HuH-7 (cell line): ENCODE results near the gene PHF12.

ENCODE experiments used
- DNase-seq: peaks from one replicate; pipeline ENCODE4 v3.0.0; 2011; ENCODE audit warnings: low spot score

The PHF12 gene

DNA sequence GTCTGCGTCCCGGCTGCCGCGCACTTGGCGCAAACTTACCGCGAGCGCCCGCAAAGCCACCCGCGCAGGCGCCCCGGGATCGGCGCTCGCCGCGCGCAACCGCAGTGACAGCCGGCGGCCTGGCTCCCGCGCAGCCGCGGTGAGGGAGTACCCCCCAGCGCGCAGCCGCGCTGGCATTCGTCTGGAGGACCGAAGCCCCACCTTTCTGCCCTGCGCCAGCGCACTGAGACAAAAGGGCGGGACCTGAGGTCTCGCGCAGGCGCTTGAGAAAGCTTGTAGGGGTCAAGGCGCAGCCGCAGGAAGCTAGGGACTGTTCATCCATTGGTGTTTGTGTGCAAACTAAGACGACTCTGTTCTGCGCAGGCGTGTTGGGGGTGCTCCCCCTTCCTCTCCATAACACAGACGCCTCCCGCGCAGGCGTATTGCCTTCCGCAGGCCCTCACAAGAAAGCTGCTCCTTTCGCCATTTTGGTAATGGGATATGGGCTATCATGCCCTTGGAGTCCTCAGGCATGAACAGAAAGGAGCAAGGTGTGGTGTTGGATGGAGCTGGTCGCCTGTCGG lies at the start of gene PHF12:
Gene PHF12, minus strand, starts transcription at position 91 of the 563 bp plus-strand sequence. CDS start 558 bp downstream, outside the sequence.
- peak; percentile 96 for DNase-seq

GRCh38 chr17:29000973-29001372 lies 49.7 kb upstream of the PHF12 start:
- DNase-seq, result no peak

- DNase-seq, result no peak
Measured at GRCh38 chr17:28999206-28999605, 47.9 kb upstream of the PHF12 start.

DNA sequence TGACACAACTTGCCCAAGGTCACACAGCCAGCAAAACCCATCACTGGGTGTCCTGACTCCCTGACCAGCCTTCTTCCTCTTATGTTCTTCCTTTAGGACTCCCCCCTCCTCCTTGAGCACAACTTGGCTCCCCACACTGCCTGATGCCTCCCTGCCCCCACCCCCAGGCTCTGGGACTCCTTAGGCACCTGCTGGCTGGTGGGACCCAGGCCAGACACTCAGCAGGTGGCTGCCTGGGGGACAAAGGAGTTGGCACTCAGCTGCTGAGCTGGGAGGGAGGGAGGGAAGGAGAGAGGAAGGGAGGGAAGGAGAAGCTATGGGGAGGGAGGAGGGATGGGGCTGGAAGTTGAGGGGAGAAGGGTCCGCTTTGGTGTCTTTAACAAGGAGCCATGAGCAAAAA lies 46.5 kb upstream of the PHF12 start:
- no peak for DNase-seq

DNA sequence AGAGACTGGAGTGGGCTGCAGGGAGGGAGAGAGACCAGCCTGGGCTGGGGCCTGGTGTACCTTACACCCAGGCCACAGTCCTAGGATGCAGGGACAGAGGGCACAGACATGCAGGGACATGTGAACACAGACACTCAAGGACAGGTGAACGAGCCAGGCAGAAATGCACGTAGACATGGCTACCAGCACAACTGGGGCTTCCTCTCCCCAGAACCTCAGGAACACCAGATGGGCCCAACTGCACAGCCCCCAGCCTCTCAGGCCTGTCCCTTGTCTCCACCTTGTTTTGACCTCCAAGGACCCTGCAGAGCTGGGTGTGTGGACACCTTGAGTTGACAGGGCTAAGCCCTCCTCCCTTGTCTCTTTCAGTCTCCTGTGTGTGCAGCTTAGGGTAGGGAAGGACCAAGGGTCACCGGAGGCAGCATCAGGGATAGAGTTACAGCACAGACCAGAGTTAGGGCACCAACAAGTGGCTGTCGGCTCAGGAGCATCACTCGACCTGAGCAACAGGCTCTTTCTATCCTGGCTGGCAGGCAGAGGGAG lies 45.3 kb upstream of the PHF12 start:
- DNase-seq, result peak; percentile 60

DNA sequence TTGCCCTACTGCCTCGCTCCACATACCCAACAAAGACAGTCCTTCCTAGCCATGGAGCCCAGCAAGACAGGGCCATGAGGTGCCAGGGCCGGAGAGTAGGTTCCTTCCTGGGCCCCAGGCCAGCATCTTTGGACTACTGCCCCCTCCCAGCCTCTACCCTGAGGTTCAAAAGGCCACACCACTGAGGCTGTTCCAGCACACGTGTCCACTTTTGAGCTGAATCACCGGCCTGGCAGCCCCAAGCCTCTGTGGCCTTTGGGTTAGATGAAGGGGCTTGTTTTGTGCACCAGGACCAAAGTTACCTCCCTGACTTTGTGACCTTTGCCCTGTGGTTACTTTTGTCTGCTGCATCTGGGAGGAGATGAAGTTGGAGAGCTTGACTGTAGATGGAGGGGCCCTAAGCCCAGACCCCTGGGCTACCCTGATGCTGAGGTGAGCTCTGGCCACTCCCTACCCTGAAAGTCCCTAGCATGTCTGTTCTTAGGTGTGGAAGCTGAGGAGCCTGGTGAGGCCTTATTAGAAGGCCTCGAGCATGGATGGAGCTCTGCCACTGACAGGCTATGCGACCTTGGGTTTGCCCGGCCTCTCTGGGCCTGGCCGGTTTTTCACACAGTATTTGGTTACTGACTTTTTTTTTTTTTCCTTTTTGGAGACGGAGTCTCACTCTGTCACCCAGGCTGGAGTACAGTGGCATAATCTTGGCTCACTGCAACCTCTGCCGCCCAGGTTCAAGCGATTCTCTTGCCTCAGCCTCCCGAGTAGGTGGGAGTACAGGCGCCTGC lies 42.5 kb upstream of the PHF12 start:
- no peak for DNase-seq

DNA sequence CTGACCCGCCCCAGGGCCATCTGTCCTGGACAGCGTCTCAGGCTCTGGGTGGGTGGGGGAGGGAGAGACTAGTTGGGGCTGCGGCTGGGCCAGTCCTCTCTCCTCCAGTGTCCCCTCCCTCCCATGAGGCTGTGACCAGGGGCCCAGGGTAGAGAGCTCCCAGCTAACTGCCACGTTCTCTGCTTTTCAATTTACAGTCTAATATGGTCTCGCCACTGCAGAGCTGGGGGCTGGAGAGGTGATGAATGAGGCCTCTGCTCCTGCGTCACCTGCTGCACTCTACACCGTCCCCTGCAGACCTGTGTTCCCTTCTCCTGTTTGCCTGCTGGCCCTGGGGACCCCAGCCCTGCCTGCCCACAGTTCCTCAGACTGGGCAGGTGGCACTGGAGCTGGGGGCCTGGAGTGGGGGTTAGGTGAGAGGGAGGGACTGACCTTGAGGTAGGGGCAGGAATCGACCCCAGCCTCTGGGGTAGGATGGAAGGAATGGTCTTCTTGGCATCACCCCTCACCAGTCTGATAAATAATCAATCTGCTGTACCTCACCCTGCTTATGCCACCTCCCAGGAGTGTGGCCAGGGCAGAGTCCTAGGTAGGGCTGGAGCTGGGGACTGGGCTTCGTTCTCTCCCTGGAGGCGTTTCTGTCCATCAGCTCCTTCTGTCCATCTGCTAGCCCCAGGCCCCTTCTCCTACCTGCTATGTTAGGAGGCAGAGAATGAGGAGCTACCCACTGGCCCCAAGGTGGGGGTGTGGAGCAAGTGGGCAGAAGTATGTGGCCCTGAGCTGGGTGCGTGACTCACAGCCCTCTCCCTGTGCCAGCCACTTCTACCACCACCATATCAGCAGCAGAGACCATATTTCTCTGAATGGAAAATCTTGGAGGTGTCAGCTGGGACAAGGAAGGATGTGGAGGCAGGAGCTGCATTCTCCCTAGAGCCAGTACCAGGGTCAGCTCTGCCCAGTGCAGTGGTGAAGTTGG lies 41.6 kb upstream of the PHF12 start:
- DNase-seq, result no peak

- no peak for DNase-seq
Measured at GRCh38 chr17:28992185-28992584, 40.9 kb upstream of the PHF12 start.

- DNase-seq, result no peak
Measured at GRCh38 chr17:28991779-28992178, 40.5 kb upstream of the PHF12 start.

DNA sequence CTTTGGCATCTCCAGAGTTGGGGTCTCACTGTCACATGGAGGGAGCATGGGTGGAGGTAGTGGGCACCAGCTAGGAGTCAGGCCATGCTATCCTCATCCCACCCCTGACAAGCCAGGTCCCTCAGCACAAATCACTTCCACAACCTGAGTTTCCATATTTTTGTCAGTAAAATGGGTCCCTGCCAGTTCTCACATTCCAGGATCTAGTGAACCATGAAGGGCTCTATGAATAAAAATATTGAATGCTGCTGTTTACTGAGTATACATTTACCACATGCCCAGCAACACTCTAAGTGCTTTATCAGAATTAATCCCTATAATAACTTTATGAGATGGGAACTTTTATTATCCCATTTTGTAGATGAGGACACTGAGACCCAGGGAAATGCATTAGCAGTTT lies 37.7 kb upstream of the PHF12 start:
- DNase-seq, result no peak

DNA sequence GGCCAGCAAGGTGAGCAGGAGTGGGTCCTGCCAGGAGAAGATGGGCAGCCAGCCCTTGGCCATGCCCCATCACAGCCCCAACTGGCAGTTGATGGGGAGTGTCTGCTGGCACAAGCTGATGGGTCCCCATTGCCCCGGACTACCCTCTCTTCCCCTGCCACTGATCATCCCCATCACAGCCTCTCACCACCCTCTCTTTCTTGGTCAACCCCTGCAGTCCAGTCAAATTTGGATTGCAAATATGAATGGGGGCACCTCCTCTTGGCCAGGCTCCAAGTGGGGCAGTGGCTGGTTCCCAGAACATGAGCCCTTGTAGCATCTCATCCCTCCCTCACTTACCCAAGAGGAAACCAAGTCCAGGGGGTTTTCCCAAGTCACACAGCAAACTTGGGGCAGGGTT lies 37.2 kb upstream of the PHF12 start:
- DNase-seq, result no peak

- no peak for DNase-seq
Measured at GRCh38 chr17:28986714-28987655, 35.7 kb upstream of the PHF12 start.

DNA sequence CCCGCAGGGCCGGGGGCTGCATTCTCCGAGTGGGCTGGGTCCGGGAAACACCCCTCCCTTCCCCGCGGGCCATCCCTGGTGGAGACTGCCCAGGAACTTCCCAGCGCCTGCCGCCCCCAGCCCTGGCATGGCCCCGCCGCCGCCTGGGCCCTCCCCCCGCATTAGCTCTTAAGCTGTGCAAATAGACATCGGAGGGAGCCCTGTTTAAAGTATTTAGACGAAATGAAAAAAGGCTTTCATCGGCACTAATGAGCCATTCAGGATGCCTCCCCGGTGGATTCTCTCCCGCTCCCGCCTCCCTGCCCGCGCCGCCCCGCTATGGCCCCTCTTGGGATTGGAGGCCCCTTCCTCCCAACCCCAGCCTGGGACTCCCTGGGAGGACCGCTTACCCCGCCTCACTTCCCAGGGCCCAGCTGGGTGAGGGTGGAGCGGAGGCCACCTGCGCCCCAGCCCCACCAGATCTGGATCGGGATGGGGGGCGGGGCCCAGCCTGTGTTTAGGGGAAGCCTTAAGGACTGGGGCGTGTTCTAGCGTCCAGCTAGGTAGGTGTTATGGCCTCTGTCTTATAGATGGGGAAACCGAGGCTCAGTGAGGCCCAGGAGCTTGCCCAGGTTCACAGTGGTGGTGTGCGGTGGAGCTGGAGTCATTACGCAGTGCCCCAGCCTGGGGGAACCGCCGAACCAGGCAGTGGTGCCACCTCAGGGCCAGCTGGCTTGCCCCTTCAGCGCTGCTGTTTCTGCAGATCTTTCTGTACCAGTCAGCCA lies 34.8 kb upstream of the PHF12 start:
- DNase-seq, result no peak

DNA sequence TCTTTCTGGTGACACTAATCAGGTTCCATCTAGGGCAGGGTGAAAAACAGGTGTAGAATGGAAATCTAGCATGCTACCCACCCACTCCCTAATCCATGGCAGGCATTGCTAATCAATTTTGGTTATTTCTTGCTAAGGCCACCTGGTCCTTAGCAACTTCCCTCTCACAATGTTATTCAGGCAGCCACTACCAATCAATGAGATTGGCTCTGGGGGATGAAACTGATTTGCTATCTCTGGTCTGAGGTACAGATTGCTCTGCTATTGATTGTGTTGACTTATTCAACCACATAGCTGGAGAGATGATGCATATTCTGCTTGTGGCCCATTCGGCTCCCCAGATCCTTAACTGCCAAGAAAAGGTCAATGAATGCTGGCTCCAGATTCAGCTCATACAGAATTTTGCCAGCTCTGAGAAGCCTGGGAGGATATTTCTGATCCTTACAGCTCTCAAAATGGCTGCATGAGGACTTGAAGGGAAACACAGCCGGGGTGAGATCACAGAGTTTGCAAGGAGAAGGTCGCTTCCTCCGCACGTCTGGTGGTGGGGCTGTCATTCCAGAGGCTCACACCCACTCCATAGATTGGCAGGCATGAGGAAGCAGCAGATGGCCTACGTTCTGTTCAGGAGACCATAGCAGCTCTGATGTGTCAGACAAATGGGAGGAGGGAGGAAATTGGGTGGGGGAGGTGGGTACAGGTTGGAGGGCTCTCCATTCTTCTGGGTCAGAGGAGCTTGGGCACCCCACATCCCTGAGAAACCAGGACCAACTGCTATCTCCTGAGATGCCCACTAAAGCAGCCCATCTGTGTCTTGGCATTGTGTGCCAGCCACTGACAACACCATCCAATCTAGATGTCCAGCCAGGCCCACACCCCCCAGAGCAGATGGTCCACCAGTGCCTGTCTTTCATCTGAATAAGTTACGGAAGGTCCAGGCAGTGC lies 32.2 kb upstream of the PHF12 start:
- no peak for DNase-seq

GRCh38 chr17:28982131-28982793 lies 30.9 kb upstream of the PHF12 start:
- no peak for DNase-seq

- DNase-seq, result no peak
Measured at GRCh38 chr17:28978356-28978964, 27.1 kb upstream of the PHF12 start.

DNA sequence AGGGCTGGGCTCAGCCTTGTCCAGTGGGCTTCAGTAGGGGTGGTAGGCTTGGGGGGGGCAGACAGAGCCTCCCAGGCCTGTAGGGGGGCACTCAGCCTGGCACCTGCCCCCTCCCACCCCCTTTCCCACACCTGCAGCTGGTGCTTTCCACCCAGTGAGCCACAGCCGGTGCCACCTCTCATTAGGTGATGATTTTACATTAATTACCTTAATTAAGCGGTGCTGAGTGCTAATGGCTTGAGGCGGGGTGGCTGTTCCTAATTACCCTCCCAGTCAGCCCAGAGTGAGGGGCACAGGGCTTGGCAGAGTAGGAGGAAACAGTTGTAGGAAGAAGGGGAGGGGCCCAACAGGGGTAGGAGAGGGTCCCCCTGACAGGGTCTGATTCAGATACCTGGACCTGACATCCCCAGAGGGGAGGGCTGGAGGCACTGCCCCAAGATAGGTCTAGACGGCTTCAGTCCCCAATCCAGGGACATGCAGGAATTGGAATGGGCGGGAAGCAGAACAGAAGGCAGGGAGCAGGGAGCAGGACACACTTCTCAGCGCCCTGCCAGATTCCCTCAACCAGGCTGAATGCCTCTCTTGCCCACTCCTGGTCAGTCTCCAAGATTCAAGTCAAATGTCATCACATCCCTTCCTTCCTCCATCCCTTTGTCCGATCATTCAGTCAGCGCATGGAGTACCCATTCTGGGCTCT lies 26.5 kb upstream of the PHF12 start:
- no peak for DNase-seq

DNA sequence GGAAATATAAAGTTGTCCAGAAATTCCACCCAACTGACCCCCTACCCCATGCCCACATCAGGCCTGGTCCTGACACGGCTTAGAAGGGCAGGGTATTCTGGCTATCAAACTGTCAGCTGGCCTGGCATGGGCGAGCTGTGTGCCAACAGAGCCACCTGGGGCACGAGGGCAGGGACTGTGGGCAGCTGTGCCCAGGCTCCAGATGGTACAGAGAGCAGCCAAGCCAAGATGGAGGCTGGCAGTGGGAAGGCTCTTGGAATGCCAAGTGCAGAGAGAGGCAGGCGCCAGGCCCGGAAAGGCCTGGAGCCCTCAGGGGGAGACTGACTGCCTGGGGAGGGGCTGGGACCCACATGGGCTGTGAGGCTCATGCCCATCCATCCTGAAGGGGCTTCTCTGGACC lies 24.3 kb upstream of the PHF12 start:
- no peak for DNase-seq
